Progenitor cell of endocrine pancreas (in vitro differentiated cells): Measurements from ENCODE around the gene MX2. TPM values are rescaled to one million over a fixed set of nuclear protein-coding genes. Genes with fewer than 3 reads are reported as not detected.

ENCODE experiments used
- DNase-seq: peaks from one replicate; pipeline ENCODE4 v3.0.0; 2021; ENCODE audit warnings: low spot score; ENCODE audit not compliant: unreplicated experiment
- H3K27ac Mint-ChIP-seq: 2 replicates; pipeline ENCODE4 v1.8.0; 2021; ENCODE audit warnings: mild to moderate bottlenecking, moderate library complexity, mixed read lengths
- H3K27me3 Mint-ChIP-seq: 2 replicates; pipeline ENCODE4 v1.8.0; 2021; ENCODE audit warnings: mixed read lengths
- H3K36me3 Mint-ChIP-seq: 2 replicates; pipeline ENCODE4 v1.8.0; 2022; ENCODE audit warnings: mixed read lengths; ENCODE audit not compliant: insufficient read depth
- H3K4me1 Mint-ChIP-seq: 2 replicates; pipeline ENCODE4 v1.8.0; 2021; ENCODE audit warnings: low read depth, mixed read lengths
- H3K4me3 Mint-ChIP-seq: 2 replicates; pipeline ENCODE4 v1.8.0; 2021; ENCODE audit warnings: low read depth, mild to moderate bottlenecking, moderate library complexity, mixed read lengths
- H3K9me3 Mint-ChIP-seq: 2 replicates; pipeline ENCODE4 v1.8.0; 2021; ENCODE audit warnings: low read depth, mixed read lengths
- CTCF ChIP-seq: fragments of 200-600 bp; sonication (generic); IDR thresholded peaks from one replicate; pipeline ENCODE4 v1.5.0; 2021; ENCODE audit warnings: antibody characterized with exemption, mild to moderate bottlenecking; ENCODE audit not compliant: unreplicated experiment
- total RNA-seq: library from RNA; stranded (reverse); gene quantifications from 2 replicates; pipeline ENCODE4 v1.2.1, GENCODE V29; 2021

Gene MX2
- total RNA-seq, 1 donor from 2014 or later, result 0.86 TPM

DNA sequence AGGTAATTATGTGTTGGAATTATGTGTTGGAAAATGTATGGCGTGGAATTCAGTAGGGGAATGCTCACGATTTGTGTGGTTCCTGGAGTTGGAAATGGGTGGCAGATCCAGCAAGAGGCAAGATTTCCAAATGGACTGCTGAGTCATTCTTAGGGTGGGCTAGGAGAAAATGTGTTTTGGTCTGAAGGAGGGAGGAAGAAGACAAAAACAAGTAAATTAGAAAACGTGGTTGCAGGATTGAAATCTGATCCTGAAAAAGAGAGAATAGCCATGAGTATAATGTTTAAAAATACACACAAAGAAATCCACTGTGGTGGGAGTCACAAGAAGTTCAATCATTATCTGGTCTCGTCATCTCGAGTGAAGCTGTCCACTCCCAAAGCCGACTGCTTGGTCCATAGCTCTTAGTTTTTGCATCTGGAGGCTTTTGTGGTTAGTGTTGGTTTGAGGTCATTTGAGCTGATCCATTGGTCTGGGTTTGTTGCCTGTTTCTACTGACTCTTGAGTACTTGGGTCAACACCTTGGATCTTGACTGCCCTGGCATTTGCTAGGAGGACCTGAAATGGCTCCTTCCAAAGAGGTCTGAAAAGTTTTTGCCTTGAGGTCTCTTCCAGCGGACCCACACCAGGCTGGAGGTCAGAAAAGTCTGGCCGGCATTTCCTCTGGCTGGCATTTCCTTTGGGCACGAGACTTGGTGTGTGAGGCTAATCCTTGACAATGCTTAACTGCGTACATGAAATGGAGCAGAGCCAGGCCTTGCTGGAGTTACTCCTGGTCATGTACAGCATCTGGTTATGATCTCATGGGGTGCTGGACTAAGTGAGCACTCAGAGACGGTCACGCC, 9.2 kb downstream of the MX2 start:
- no peak overlapping the region for H3K27ac Mint-ChIP-seq
- peaks cover 28% of the 10 kb centered on the region for H3K27me3 Mint-ChIP-seq
- H3K36me3 Mint-ChIP-seq, result no peaks in the 10 kb centered on the region
- peaks cover 3% of the 10 kb centered on the region for H3K4me1 Mint-ChIP-seq
- H3K9me3 Mint-ChIP-seq, result no peaks in the 10 kb centered on the region
- TF ChIP-seq CTCF, result no peak
- no peak overlapping the region for H3K4me3 Mint-ChIP-seq
- no peak for DNase-seq

GRCh38 chr21:41371685-41372030, 9.8 kb downstream of the MX2 start:
- no peaks in the 10 kb centered on the region for H3K36me3 Mint-ChIP-seq
- H3K4me3 Mint-ChIP-seq, result no peak overlapping the region
- H3K27me3 Mint-ChIP-seq, result peaks cover 30% of the 10 kb centered on the region

DNA sequence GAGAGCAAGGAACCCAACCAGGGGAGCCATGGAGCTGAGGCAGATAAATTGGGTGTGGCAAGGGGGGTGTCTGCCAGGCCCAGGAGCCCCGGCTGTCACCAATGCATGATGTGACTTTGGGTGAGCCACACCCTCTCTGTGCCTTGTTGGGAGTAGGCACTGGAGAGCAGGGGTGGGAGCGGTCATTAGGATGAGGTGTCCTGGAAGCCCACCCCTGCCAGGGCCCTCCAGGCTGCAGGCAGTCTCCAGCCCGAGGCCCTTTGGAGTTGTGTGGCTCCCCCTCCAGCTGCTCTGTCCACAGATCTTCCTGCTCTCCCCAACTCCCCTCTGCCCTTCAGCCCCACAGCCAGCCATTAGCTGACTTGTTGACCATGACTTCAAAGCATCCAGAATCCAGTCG, 11.4 kb downstream of the MX2 start:
- no peaks in the 10 kb centered on the region for H3K36me3 Mint-ChIP-seq
- no peaks in the 10 kb centered on the region for H3K9me3 Mint-ChIP-seq
- no peak overlapping the region for H3K4me3 Mint-ChIP-seq
- no peak overlapping the region for H3K27ac Mint-ChIP-seq
- no peaks in the 10 kb centered on the region for H3K4me1 Mint-ChIP-seq
- no peak for TF ChIP-seq CTCF
- peaks cover 34% of the 10 kb centered on the region for H3K27me3 Mint-ChIP-seq
- DNase-seq, result no peak

More at GRCh38 chr21:41371685-41372030, 9.8 kb downstream of the MX2 start:
- Mint-ChIP-seq H3K9me3 (no peaks in the 10 kb centered on the region), H3K4me1 (peaks cover 2% of the 10 kb centered on the region), H3K27ac (no peak overlapping the region)
- DNase-seq, result no peak
- no peak for TF ChIP-seq CTCF

DNA sequence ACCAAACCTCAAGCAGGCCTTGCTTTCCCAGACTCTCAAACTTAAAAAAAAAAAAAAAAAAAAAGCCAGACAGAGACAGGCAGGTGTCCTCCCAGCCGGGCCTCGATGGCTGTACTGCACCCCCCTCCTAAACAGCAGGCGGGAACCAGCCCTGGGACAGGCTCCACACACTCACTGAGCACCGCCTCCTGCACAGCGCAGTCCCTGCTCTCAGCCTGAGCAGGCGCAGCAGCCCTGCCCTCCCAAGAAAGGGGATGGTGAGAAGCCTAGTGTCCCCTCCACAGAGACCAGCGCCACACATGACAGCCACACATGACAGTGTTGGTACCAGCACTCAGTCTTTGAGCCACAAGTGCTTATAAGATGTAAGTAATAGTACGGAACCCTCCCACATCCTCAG, 11.9 kb downstream of the MX2 start:
- Mint-ChIP-seq H3K27me3 (peaks cover 30% of the 10 kb centered on the region), H3K4me3 (no peak overlapping the region), H3K4me1 (no peaks in the 10 kb centered on the region), H3K36me3 (no peaks in the 10 kb centered on the region), H3K9me3 (no peaks in the 10 kb centered on the region), H3K27ac (no peak overlapping the region)
- no peak for TF ChIP-seq CTCF
- DNase-seq, result no peak

DNA sequence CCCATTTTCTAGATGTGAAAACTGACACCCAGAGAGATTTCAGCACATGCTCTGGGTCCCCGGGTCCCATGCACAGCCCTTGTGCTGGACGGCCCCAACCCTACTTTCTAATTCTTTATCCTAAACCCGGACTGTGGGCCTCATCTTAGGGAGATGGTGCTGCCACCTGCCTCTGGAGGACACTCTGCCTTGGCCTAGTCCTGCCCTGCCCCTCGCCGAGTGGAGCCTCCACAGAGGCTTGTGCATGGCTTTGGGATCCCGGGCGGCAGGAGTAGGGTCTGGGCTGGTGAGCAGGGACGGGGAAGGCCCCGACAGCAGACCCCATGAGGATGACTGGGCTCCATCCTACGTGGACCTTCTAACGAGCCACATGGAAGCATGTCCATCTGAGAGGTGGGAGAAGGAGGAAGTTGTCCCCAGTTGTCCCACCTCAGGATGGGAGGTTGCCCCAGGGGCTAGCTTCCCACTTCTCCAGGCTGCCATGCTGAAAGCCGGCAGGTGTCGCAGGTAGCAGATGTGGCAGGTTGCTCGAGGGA, 12.4 kb downstream of the MX2 start:
- no peak for DNase-seq
- no peaks in the 10 kb centered on the region for H3K4me1 Mint-ChIP-seq
- H3K4me3 Mint-ChIP-seq, result no peak overlapping the region
- H3K27ac Mint-ChIP-seq, result no peak overlapping the region
- H3K27me3 Mint-ChIP-seq, result peaks cover 28% of the 10 kb centered on the region
- H3K9me3 Mint-ChIP-seq, result no peaks in the 10 kb centered on the region
- no peaks in the 10 kb centered on the region for H3K36me3 Mint-ChIP-seq
- no peak for TF ChIP-seq CTCF
